ENCODE measurements around the gene NDUFB4. TPM values are rescaled to one million over a fixed set of nuclear protein-coding genes. Genes with fewer than 3 reads are reported as not detected.

The NDUFB4 gene
- total and polyA plus RNA-seq, 2 donors (not counting 1 experiment from before 2014, with no cell fraction given), result 26.9 to 178 TPM

- no peaks in the 10 kb centered on the region for H3K36me3 ChIP-seq (ENCODE audit: control insufficient read depth, insufficient read depth, low read length)
- H3K27me3 ChIP-seq (ENCODE audit: control insufficient read depth, insufficient read depth, low read length), result no peaks in the 10 kb centered on the region
- H3K9ac ChIP-seq (ENCODE audit: insufficient read depth, low read length), result peak overlapping the region; percentile 54
- H4K20me1 ChIP-seq (ENCODE audit: control insufficient read depth, extremely low read depth, insufficient read depth, low read length), result no peaks in the 10 kb centered on the region
- H3K4me1 ChIP-seq (ENCODE audit: control insufficient read depth, extremely low read depth, insufficient read depth, low read length), result peaks cover 14% of the 10 kb centered on the region
- peak overlapping the region; percentile 91 for H3K4me2 ChIP-seq (ENCODE audit: extremely low read depth, insufficient read depth, low read length)
- H3K9me3 ChIP-seq (ENCODE audit: control insufficient read depth, insufficient read depth, low read depth, low read length), result no peaks in the 10 kb centered on the region
- H3K79me2 ChIP-seq (ENCODE audit: control insufficient read depth, insufficient read depth, low read length), result no peaks in the 10 kb centered on the region
- peak overlapping the region; percentile 43 to 68 (median 60) for H3K4me3 ChIP-seq (replicated peaks in 1 of 4; ENCODE audit: control extremely low read depth in 1 of 4, insufficient read depth in 1 of 4, low read depth in 3 of 4, low read length in 4 of 4)
- peak overlapping the region; percentile 60 for H2AFZ ChIP-seq (ENCODE audit: low read length)
- DNase-seq (ENCODE audit: low read depth in 2 of 2), result peak; percentile 82 to 88
- TF ChIP-seq CTCF (conservative IDR thresholded peaks at IDR 0.05 in 1 of 2, IDR thresholded peaks at IDR 0.05 in 1 of 2; ENCODE audit: low read depth in 1 of 2, low read length in 2 of 2) (peak; percentile 87 to 89), EZH2 (IDR thresholded peaks at IDR 0.05; ENCODE audit: low read length, missing control alignments) (no peak)
- H3K27ac ChIP-seq (ENCODE audit: insufficient read depth, low read length), result peak overlapping the region; percentile 79
These were observed 37.3 kb upstream of the NDUFB4 start for GRCh38 chr3:120558771-120559241.

GRCh38 chr3:120559242-120560061, 36.7 kb upstream of the NDUFB4 start:
- H3K36me3 ChIP-seq (ENCODE audit: control insufficient read depth, insufficient read depth, low read length), result no peaks in the 10 kb centered on the region
- no peaks in the 10 kb centered on the region for H3K27me3 ChIP-seq (ENCODE audit: control insufficient read depth, insufficient read depth, low read length)
- TF ChIP-seq CTCF (conservative IDR thresholded peaks at IDR 0.05 in 1 of 2, IDR thresholded peaks at IDR 0.05 in 1 of 2; ENCODE audit: low read depth in 1 of 2, low read length in 2 of 2) (no peak), EZH2 (IDR thresholded peaks at IDR 0.05; ENCODE audit: low read length, missing control alignments) (no peak)
- peak overlapping the region; percentile 29 for H3K9ac ChIP-seq (ENCODE audit: insufficient read depth, low read length)
- H2AFZ ChIP-seq (ENCODE audit: low read length), result peak overlapping the region; percentile 75
- peak overlapping the region; percentile 79 for H3K27ac ChIP-seq (ENCODE audit: insufficient read depth, low read length)
- no peaks in the 10 kb centered on the region for H3K9me3 ChIP-seq (ENCODE audit: control insufficient read depth, insufficient read depth, low read depth, low read length)
- H3K4me2 ChIP-seq (ENCODE audit: extremely low read depth, insufficient read depth, low read length), result peak overlapping the region; percentile 91
- H4K20me1 ChIP-seq (ENCODE audit: control insufficient read depth, extremely low read depth, insufficient read depth, low read length), result no peaks in the 10 kb centered on the region
- peak overlapping the region; percentile 21 to 68 (median 46) for H3K4me3 ChIP-seq (replicated peaks in 1 of 4; ENCODE audit: control extremely low read depth in 1 of 4, insufficient read depth in 1 of 4, low read depth in 3 of 4, low read length in 4 of 4)
- peaks cover 14% of the 10 kb centered on the region for H3K4me1 ChIP-seq (ENCODE audit: control insufficient read depth, extremely low read depth, insufficient read depth, low read length)
- DNase-seq (ENCODE audit: low read depth in 2 of 2), result peak; percentile 36 to 87
- no peaks in the 10 kb centered on the region for H3K79me2 ChIP-seq (ENCODE audit: control insufficient read depth, insufficient read depth, low read length)

GRCh38 chr3:120560304-120561250, 35.6 kb upstream of the NDUFB4 start:
- H3K9ac ChIP-seq (ENCODE audit: insufficient read depth, low read length), result no peak overlapping the region
- peak overlapping the region; percentile 19 for H3K4me2 ChIP-seq (ENCODE audit: extremely low read depth, insufficient read depth, low read length)
- TF ChIP-seq EZH2 (IDR thresholded peaks at IDR 0.05; ENCODE audit: low read length, missing control alignments) (no peak), CTCF (conservative IDR thresholded peaks at IDR 0.05 in 1 of 2, IDR thresholded peaks at IDR 0.05 in 1 of 2; ENCODE audit: low read depth in 1 of 2, low read length in 2 of 2) (no peak)
- no peak overlapping the region for H2AFZ ChIP-seq (ENCODE audit: low read length)
- H4K20me1 ChIP-seq (ENCODE audit: control insufficient read depth, extremely low read depth, insufficient read depth, low read length), result no peaks in the 10 kb centered on the region
- peaks cover 11% of the 10 kb centered on the region for H3K4me1 ChIP-seq (ENCODE audit: control insufficient read depth, extremely low read depth, insufficient read depth, low read length)
- no peaks in the 10 kb centered on the region for H3K36me3 ChIP-seq (ENCODE audit: control insufficient read depth, insufficient read depth, low read length)
- peak overlapping the region; percentile 79 for H3K27ac ChIP-seq (ENCODE audit: insufficient read depth, low read length)
- H3K9me3 ChIP-seq (ENCODE audit: control insufficient read depth, insufficient read depth, low read depth, low read length), result no peaks in the 10 kb centered on the region
- H3K79me2 ChIP-seq (ENCODE audit: control insufficient read depth, insufficient read depth, low read length), result no peaks in the 10 kb centered on the region
- no peaks in the 10 kb centered on the region for H3K27me3 ChIP-seq (ENCODE audit: control insufficient read depth, insufficient read depth, low read length)
- DNase-seq (ENCODE audit: low read depth in 2 of 2), result peak in 1 of 2 donors; percentile 58
- H3K4me3 ChIP-seq (replicated peaks in 1 of 4; ENCODE audit: control extremely low read depth in 1 of 4, insufficient read depth in 1 of 4, low read depth in 3 of 4, low read length in 4 of 4), result no peak overlapping the region
